ENCODE measurements around the gene SP2. TPM values are rescaled to one million over a fixed set of nuclear protein-coding genes. Genes with fewer than 3 reads are reported as not detected.

SP2 gene
- total RNA-seq, 2 donors from 2014 or later = 12.8 to 13.4 TPM

DNA sequence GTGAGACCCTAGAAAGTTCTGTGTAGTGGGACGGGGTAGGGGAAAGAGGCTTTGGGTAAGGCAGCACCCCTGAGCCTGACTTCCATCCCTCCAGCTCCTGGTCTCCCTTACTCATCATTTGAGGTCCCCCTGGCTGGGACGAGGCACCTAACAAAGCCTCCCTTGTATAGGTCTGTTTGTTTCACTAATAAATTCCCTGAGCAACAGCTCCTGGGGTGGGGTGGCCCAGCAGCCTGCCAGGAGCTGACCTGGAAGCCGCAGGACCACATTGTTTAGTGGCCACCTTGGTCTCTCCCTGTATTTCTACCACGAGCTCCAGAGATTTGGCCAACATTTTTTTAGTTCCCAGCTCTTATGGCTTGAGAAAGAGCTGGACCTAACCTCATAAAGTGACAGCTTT is 54.4 kb downstream of the SP2 start:
- H3K4me3 ChIP-seq (ENCODE audit: low read length) = no peak overlapping the region
- H3K4me3 Mint-ChIP-seq = no peak overlapping the region
- H3K36me3 Mint-ChIP-seq (ENCODE audit: low read depth) = no peaks in the 10 kb centered on the region
- H3K36me3 ChIP-seq (ENCODE audit: control insufficient read depth, insufficient read depth, low read length) = peaks cover 9% of the 10 kb centered on the region
- H3K27ac ChIP-seq (ENCODE audit: low read depth, low read length) = no peak overlapping the region
- 90 to 100% methylated on average over 1 to 3 of the region's 4 CpGs for WGBS, 2 experiments (ENCODE audit: insufficient coverage in 1 of 2, insufficient read length in 1 of 2)
- TF ChIP-seq, protein P1, sequence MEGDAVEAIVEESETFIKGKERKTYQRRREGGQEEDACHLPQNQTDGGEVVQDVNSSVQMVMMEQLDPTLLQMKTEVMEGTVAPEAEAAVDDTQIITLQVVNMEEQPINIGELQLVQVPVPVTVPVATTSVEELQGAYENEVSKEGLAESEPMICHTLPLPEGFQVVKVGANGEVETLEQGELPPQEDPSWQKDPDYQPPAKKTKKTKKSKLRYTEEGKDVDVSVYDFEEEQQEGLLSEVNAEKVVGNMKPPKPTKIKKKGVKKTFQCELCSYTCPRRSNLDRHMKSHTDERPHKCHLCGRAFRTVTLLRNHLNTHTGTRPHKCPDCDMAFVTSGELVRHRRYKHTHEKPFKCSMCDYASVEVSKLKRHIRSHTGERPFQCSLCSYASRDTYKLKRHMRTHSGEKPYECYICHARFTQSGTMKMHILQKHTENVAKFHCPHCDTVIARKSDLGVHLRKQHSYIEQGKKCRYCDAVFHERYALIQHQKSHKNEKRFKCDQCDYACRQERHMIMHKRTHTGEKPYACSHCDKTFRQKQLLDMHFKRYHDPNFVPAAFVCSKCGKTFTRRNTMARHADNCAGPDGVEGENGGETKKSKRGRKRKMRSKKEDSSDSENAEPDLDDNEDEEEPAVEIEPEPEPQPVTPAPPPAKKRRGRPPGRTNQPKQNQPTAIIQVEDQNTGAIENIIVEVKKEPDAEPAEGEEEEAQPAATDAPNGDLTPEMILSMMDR (conservative IDR thresholded peaks at IDR 0.05) = no peak
- no peaks in the 10 kb centered on the region for H3K27me3 Mint-ChIP-seq (ENCODE audit: insufficient read depth)
- H3K9ac ChIP-seq (ENCODE audit: extremely low read depth, low read length, poor library complexity, severe bottlenecking) = no peak overlapping the region
- H3K4me1 ChIP-seq (ENCODE audit: control insufficient read depth, insufficient read depth, low read length) = no peaks in the 10 kb centered on the region
- H3K27me3 ChIP-seq (ENCODE audit: control insufficient read depth, insufficient read depth, low read length, poor library complexity, severe bottlenecking) = no peaks in the 10 kb centered on the region
- H3K9me3 ChIP-seq (ENCODE audit: control insufficient read depth, low read length) = no peaks in the 10 kb centered on the region
- peaks cover 5% of the 10 kb centered on the region for H3K4me1 Mint-ChIP-seq
- H3K9me3 Mint-ChIP-seq = no peaks in the 10 kb centered on the region
- no peak for DNase-seq
- no peak overlapping the region for H3K27ac Mint-ChIP-seq

DNA sequence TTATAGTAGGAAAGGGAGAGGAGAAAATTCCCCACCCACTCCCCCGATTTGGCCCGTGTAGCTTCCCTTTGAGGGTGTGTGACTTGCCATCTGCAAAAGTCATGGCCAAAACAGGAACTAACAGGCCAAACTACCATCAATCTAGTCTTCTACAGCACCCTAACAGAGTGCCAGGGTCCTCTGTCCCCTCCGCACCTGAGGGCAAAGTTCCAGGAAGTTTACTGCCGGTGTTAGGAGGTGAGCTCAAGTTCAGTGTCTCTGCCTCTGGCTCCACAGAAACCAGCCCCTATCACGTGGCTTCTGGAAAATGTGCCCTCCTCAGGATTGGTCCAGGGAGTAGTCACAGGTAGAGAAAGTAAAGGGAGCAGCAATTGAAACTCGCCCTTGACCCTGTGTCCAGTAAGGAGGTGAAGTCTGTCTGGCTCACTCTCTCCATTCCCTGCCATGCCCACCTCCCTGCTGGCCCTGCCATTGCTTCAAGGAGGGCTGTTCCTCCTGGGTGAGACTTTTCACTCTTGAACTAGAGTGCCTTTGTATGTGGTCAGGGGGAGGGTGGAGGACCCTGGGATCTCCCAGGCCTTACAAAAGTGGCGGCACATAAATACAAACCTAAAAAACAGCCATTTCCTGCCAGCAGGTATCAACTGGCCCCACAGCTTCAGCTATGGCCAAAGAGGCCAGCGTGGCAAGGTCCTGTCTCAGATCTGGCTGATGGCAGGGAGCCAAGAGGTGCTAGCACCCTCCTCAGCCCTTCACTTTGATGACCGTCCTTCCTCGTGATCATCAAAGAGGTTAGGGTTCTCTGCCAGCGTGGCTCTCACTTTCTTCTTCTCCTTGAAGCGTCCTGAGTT is 56.4 kb downstream of the SP2 start:
- Mint-ChIP-seq H3K9me3 (no peaks in the 10 kb centered on the region), H3K4me1 (peaks cover 8% of the 10 kb centered on the region), H3K27me3 (ENCODE audit: insufficient read depth) (no peaks in the 10 kb centered on the region), H3K27ac (no peak overlapping the region), H3K36me3 (ENCODE audit: low read depth) (no peaks in the 10 kb centered on the region), H3K4me3 (no peak overlapping the region)
- H3K4me1 ChIP-seq (ENCODE audit: control insufficient read depth, insufficient read depth, low read length) = peaks cover 6% of the 10 kb centered on the region
- H3K9ac ChIP-seq (ENCODE audit: extremely low read depth, low read length, poor library complexity, severe bottlenecking) = no peak overlapping the region
- H3K27ac ChIP-seq (ENCODE audit: low read depth, low read length) = no peak overlapping the region
- 86 to 90% methylated on average over 8 to 12 of the region's 12 CpGs for WGBS, 2 experiments (ENCODE audit: insufficient coverage in 1 of 2, insufficient read length in 1 of 2)
- no peaks in the 10 kb centered on the region for H3K9me3 ChIP-seq (ENCODE audit: control insufficient read depth, low read length)
- H3K27me3 ChIP-seq (ENCODE audit: control insufficient read depth, insufficient read depth, low read length, poor library complexity, severe bottlenecking) = no peaks in the 10 kb centered on the region
- H3K4me3 ChIP-seq (ENCODE audit: low read length) = no peak overlapping the region
- TF ChIP-seq, protein P1 (conservative IDR thresholded peaks at IDR 0.05) = no peak
- peak; percentile 52 for DNase-seq
- peaks cover 3% of the 10 kb centered on the region for H3K36me3 ChIP-seq (ENCODE audit: control insufficient read depth, insufficient read depth, low read length)

DNA sequence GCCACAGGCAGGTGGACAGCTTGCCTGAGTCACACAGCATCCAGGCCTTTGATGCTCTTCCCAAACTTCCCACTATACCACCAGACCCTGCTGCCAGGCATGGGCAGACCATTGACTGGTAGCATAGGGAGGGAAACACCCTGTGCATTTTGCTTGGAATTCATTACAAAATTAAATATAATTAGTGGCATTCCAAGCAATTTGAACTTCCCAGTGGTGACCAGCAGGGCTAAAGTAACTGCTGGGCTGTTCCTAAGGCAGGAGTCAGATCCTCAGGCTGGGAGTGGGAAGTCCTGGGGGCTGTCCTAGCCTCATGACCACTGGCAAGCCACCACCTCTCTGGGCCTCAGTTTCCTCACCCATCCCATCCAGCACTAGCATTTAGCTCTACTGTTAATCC is 57.9 kb downstream of the SP2 start:
- H3K27me3 Mint-ChIP-seq (ENCODE audit: insufficient read depth) = peaks cover 11% of the 10 kb centered on the region
- DNase-seq = no peak
- no peak overlapping the region for H3K27ac Mint-ChIP-seq
- H3K27me3 ChIP-seq (ENCODE audit: control insufficient read depth, insufficient read depth, low read length, poor library complexity, severe bottlenecking) = no peaks in the 10 kb centered on the region
- no peak overlapping the region for H3K4me3 ChIP-seq (ENCODE audit: low read length)
- H3K4me3 Mint-ChIP-seq = no peak overlapping the region
- no peaks in the 10 kb centered on the region for H3K36me3 Mint-ChIP-seq (ENCODE audit: low read depth)
- peaks cover 13% of the 10 kb centered on the region for H3K4me1 ChIP-seq (ENCODE audit: control insufficient read depth, insufficient read depth, low read length)
- peaks cover 12% of the 10 kb centered on the region for H3K4me1 Mint-ChIP-seq
- no peaks in the 10 kb centered on the region for H3K36me3 ChIP-seq (ENCODE audit: control insufficient read depth, insufficient read depth, low read length)
- TF ChIP-seq, protein P1 (conservative IDR thresholded peaks at IDR 0.05) = peak; percentile 57
- H3K9ac ChIP-seq (ENCODE audit: extremely low read depth, low read length, poor library complexity, severe bottlenecking) = no peak overlapping the region
- no peaks in the 10 kb centered on the region for H3K9me3 ChIP-seq (ENCODE audit: control insufficient read depth, low read length)
- H3K27ac ChIP-seq (ENCODE audit: low read depth, low read length) = no peak overlapping the region
- no peaks in the 10 kb centered on the region for H3K9me3 Mint-ChIP-seq

Measured in endodermal cell (in vitro differentiated cells).